GM19324 (cell line): ENCODE results near the gene ADCY2.

Experiments
- ATAC-seq: cut with Tn5 transposase; IDR thresholded peaks from one replicate; pipeline ENCODE4 v1.9.1; 2021; ENCODE audit warnings: mild to moderate bottlenecking, moderate library complexity; ENCODE audit not compliant: unreplicated experiment, low FRiP score

The ADCY2 gene

GRCh38 chr5:7495131-7495517, 99.2 kb downstream of the ADCY2 start:
- no peak for ATAC-seq

GRCh38 chr5:7500256-7500655, 104.3 kb downstream of the ADCY2 start:
- no peak for ATAC-seq

GRCh38 chr5:7501061-7501460, 105.1 kb downstream of the ADCY2 start:
- no peak for ATAC-seq

GRCh38 chr5:7503564-7503963, 107.6 kb downstream of the ADCY2 start:
- no peak for ATAC-seq

- ATAC-seq: no peak
Observed at GRCh38 chr5:7515284-7515914, 119.5 kb downstream of the ADCY2 start.

GRCh38 chr5:7516253-7516652, 120.3 kb downstream of the ADCY2 start:
- no peak for ATAC-seq

GRCh38 chr5:7517006-7517405, 121.1 kb downstream of the ADCY2 start:
- no peak for ATAC-seq

GRCh38 chr5:7518947-7519560, 123.1 kb downstream of the ADCY2 start:
- ATAC-seq: no peak

GRCh38 chr5:7519564-7519963, 123.6 kb downstream of the ADCY2 start:
- ATAC-seq: no peak

- ATAC-seq: no peak
Observed at GRCh38 chr5:7529880-7530279, 133.9 kb downstream of the ADCY2 start.

GRCh38 chr5:7533941-7534340, 138.0 kb downstream of the ADCY2 start:
- no peak for ATAC-seq

- ATAC-seq: no peak
Observed at GRCh38 chr5:7534505-7534904, 138.6 kb downstream of the ADCY2 start.

- no peak for ATAC-seq
Observed at GRCh38 chr5:7537573-7537972, 141.6 kb downstream of the ADCY2 start.

- no peak for ATAC-seq
Observed at GRCh38 chr5:7539571-7539970, 143.6 kb downstream of the ADCY2 start.

GRCh38 chr5:7540736-7541485, 145.0 kb downstream of the ADCY2 start:
- no peak for ATAC-seq

GRCh38 chr5:7541898-7542297, 146.0 kb downstream of the ADCY2 start:
- no peak for ATAC-seq

GRCh38 chr5:7546555-7546954, 150.6 kb downstream of the ADCY2 start:
- ATAC-seq: no peak

GRCh38 chr5:7548596-7548995, 152.7 kb downstream of the ADCY2 start:
- ATAC-seq: no peak

- no peak for ATAC-seq
Observed at GRCh38 chr5:7565559-7565958, 169.6 kb downstream of the ADCY2 start.

GRCh38 chr5:7576023-7576715, 180.2 kb downstream of the ADCY2 start:
- no peak for ATAC-seq

- no peak for ATAC-seq
Observed at GRCh38 chr5:7577381-7577780, 181.4 kb downstream of the ADCY2 start.
